Skin epidermis (tissue), 12 donors: ENCODE data around the gene RIMKLA.

ENCODE experiments used
- H3K27ac ChIP-seq, 21 experiments: fragments of 200-600 bp; sonication (generic) in 11 of 21; one replicate each; pipeline ENCODE4 v1.5.0; 2020; ENCODE audit warnings: mild to moderate bottlenecking in 3 of 21, inconsistent platforms in 2 of 21, moderate library complexity in 2 of 21
- H3K4me3 ChIP-seq, 7 experiments: fragments of 200-600 bp; sonication (generic) in 2 of 7; one replicate each; pipeline ENCODE4 v1.5.0; 2020; ENCODE audit warnings: inconsistent platforms in 2 of 7, mild to moderate bottlenecking in 2 of 7, moderate library complexity in 1 of 7

Gene RIMKLA

GRCh38 chr1:42369471-42369870 is 11.1 kb upstream of the RIMKLA start:
- no peak overlapping the region for H3K4me3 ChIP-seq
- no peak overlapping the region for H3K27ac ChIP-seq

DNA sequence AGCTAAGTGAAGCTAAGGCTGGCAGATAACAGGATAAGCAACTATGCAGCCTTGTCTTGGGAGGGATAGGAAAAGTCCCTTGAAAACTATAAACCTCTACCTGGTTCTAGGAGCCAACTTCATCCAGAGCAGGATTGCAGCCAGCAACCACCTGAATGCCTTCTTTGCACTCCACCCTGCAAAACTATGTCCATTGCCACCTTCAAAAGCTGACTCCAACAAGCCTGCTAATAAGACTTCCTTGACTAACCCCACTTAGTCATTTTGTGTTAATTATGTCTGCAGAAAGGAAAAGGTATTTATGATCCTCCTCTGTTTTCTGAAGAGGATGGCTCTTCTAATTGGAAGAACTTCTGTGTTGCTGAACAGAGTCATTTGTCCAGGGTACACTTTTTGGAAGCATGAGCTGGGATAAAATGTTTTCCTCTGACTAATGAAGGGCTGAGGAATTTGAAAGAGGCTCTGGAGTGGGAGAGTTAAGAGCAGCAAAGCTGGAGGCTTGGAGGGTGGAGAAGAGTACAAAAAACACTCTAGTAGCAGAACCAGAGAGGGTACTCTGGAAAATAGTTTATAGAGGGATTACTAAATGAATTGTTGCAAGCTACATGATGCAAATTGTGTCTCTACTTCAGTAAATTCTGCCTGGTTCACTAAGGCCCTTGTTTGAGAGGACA is 9.6 kb upstream of the RIMKLA start:
- H3K27ac ChIP-seq, result no peak overlapping the region
- H3K4me3 ChIP-seq, result no peak overlapping the region

- H3K4me3 ChIP-seq, result no peak overlapping the region
Measured at GRCh38 chr1:42372796-42373195, 7.8 kb upstream of the RIMKLA start.

GRCh38 chr1:42379794-42380585 is 602 bp upstream of the RIMKLA start:
- H3K4me3 ChIP-seq, result peak overlapping the region; percentile 25 to 55 (median 38)
- no peak overlapping the region for H3K27ac ChIP-seq

More at GRCh38 chr1:42372796-42373195, 7.8 kb upstream of the RIMKLA start:
- H3K27ac ChIP-seq, result no peak overlapping the region

- H3K4me3 ChIP-seq, result peak overlapping the region in 5 of 7 experiments; percentile 32 to 55 (median 53)
- no peak overlapping the region for H3K27ac ChIP-seq
Measured at GRCh38 chr1:42381280-42381673, 685 bp downstream of the RIMKLA start.

- Histone ChIP-seq H3K4me3 (no peak overlapping the region), H3K27ac (no peak overlapping the region)
Measured at GRCh38 chr1:42385283-42385682, 4.7 kb downstream of the RIMKLA start.

GRCh38 chr1:42386051-42386450 is 5.5 kb downstream of the RIMKLA start:
- Histone ChIP-seq H3K4me3 (no peak overlapping the region), H3K27ac (no peak overlapping the region)

DNA sequence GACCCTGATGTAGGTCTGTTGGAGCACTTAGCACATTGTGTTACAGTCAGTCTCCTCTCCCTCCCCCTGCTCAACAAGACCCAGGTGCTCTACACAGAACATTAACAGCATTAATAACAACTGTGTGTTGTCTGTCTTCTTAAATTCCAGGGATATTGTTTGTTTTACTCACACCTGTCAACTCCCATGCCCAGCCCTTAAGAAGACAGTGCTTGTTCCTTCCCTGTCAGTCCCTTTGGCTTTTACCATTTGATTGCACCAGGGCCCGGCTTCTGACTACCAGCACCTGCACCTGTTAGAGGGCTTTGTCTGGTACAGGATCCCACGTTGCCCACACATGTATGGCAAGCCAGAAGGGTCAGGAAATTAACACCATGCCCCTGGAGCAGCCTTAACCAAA is 11.7 kb downstream of the RIMKLA start:
- Histone ChIP-seq H3K27ac (no peak overlapping the region), H3K4me3 (no peak overlapping the region)

DNA sequence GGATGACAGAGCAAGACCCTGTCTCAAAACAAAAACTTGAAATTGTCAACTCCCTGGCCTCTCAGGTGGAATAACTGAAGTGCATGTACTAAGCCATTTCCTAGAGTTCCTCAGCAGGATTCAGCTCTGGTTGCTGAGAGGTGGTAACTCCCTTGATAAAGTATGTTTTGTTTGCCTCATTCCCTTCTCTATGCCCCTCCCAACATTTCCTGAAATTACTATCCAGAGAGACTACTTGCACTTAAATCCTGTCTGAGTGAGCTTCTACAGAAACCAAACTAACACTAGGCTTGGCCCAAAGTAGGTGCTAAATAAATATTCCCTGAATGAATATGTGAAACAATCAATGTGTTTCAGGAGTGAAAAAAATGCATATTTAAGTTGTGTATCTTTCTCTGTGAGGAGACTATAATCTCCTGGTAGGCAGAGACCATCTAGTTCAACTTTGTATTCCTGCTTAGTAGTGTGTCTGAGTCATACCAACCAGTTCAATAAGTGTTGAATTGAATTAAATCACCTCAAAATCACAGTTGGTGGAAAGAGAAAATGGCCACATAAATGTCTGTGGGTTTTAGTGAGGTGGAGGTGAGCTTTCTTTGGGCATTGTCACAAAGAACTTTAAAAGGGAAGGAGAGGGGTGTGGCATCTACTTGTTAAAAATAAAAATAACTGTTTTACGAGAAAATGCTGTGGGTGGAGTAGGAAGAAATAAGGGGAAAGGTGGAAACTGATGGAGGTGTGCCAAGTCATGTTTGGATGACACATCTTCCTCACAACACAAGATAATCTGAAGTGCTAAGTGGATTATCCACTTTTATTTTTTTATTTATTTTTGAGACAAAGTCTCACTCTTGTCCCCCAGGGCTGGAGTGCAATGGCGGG is 12.6 kb downstream of the RIMKLA start:
- Histone ChIP-seq H3K27ac (no peak overlapping the region), H3K4me3 (no peak overlapping the region)

GRCh38 chr1:42399315-42400100 is 18.9 kb downstream of the RIMKLA start:
- H3K4me3 ChIP-seq, result no peak overlapping the region
- no peak overlapping the region for H3K27ac ChIP-seq

DNA sequence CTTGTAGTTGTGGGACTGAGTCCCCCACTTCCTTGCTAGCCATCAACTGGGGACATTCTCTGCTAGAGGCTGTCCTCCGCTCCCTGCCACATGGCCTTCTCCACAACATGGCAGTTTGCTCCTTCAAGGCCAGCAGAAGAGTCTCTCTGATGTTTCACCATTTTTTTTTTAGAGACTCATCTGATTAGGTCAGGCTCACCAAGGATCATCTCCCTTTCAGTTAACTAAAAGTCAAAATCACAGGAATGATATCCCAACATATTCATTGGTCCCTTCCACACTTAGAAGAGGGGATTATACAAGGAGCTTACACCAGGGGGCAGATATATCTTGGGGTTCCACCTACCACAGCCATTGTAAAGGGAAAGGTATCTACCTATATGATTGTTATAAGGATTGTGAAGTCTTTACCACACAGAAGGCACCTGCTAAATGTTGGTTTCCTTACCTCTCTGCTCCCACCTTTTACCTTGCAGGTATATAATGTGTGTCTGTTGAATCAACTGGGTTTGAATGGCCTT is 23.3 kb downstream of the RIMKLA start:
- Histone ChIP-seq H3K4me3 (no peak overlapping the region), H3K27ac (no peak overlapping the region)

DNA sequence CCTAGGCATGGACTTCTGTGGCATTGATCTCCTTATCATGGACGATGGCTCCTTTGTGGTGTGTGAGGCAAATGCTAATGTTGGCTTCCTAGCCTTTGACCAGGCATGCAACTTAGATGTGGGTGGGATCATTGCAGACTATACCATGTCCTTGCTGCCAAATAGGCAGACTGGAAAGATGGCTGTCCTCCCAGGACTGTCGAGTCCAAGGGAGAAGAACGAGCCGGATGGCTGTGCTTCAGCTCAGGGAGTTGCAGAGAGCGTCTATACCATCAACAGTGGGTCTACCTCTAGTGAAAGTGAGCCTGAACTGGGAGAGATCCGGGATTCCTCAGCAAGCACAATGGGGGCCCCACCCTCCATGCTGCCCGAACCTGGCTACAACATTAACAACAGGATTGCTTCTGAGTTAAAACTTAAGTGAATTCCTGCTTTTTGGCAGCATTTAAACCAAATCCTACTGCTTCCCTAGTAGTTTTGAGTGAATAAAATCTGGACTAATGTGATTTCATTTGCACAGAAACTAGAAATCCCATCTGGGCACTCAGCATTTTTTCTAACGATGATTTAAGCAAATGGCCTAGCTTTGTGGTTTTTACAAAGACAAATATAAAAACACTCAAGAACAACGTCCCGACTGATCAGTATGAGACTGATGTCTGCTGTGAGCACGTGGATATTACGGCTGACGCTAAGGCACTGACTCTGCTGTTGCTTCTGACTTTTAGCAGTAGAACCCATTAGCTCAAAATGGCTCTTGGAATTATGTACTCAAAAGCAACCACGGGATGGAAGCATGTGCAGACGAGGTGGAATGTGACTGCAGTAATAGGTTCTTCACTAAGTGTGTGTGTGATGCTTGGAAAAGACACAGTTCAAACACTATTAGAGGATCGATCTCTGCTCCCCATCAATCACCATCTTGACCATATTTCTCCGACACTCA is 34.2 kb downstream of the RIMKLA start:
- no peak overlapping the region for H3K4me3 ChIP-seq

DNA sequence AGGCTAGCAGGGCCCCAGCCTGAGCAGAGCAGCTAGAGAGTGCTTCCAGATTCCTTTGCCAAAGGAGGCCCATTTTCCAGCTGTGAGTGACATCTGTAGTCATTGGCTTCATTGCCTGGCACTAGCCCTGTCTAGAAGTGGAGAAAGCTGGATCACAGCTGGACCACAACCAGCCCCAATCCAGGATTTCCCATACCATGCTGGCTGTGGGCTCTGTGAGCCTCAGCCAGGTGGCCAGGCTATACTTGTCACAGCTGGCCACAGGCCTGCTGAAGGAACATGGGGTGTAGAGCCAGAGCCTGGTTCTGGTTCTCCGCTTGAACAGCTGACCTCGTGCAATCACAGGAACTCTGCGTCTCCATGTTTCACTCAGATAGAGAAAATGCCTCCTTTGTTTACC is 36.6 kb downstream of the RIMKLA start:
- Histone ChIP-seq H3K4me3 (no peak overlapping the region), H3K27ac (no peak overlapping the region)

More for the DNA sequence above, 34.2 kb downstream of the RIMKLA start:
- no peak overlapping the region for H3K27ac ChIP-seq

DNA sequence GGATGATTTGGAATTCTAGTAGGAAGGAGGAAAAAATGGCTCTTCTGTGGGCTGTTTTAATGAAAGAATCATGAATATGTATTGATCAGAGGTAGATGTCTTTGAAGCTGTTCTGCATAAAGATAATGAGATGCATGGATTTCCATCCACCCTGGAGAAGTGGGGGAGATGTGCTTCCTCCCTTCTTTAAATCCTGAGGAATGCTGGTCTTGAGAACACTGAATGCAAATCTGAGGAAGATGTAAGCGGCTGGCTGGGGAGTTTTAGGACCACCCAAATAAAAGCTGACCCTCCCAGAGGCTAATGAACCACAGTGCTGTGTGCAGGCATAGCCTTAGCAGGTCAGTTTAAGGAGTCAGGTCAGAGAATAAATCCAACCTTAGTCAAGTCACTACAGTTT is 37.9 kb downstream of the RIMKLA start:
- H3K27ac ChIP-seq, result no peak overlapping the region
- no peak overlapping the region for H3K4me3 ChIP-seq

DNA sequence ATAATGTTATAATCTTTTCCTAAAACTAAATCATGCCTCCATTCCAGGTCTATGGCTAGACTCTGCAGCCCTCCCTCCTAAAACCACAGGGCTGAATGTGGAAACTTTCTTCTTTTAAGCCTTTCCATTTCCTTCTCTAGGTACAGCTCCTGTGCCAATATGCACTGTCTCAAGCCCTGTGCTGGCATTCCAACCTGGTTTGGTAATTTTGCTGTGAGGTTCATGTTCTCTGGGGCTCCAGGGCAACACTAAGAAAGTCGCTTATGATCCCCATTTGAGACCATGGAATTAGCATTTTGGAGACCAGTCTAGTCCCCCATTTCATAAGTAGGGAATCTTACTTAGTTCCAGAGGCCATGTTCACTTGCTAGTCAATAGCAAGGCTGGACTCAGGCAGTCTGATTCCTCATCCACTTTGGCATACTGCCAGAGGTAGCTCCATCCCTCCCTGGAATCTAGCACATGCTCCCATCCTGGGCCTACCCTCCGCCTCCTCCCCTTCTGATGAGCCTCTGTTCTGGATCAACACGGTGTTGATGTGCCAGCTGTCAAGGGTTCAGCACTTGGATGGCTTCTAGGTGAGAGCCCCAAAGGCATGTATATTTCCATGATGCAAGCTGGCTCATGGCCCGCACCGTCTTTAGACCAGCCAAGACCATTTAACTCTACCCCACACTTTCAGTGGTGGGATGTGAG is 38.7 kb downstream of the RIMKLA start:
- Histone ChIP-seq H3K27ac (no peak overlapping the region), H3K4me3 (no peak overlapping the region)

GRCh38 chr1:42420121-42420520 is 39.5 kb downstream of the RIMKLA start:
- no peak overlapping the region for H3K27ac ChIP-seq
- H3K4me3 ChIP-seq, result no peak overlapping the region

DNA sequence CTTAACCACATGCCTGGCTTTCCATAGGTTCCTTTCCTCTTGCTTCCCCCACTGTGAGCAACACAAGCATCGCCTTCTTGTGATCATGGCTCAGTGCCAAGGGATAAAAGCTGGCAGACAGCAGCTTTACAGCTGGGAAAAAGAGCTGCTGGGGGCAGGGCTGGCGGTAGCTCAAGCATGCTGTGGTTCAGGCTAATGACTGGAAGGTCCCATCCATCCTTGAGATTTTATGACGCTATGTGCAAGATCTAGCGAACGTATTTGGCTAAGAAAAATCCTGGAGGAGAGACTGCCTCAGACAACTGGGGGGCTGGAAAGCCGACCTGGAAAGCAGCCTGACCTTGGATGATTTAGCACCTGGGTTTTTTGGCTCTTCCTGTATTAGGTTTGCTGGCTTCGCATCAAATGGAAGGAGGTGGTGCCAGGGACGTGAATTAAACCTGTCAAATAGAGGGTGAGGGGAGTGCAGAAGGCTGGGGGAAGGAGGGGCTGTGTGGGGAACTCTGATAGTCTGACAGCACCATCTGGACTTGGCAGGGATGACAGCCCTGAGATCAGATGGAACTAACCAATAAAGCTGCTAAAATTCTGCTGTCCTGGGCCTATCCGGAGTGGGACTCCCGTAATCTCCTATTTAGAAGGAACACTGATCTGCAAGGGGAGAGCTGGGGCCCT is 40.5 kb downstream of the RIMKLA start:
- H3K4me3 ChIP-seq, result no peak overlapping the region
- no peak overlapping the region for H3K27ac ChIP-seq
